ENCODE data around the gene LCP2. TPM values are rescaled to one million over a fixed set of nuclear protein-coding genes. Genes with fewer than 3 reads are reported as not detected.

The LCP2 gene
- total RNA-seq, 1 experiment from 2014 or later = 0.36 TPM

DNA sequence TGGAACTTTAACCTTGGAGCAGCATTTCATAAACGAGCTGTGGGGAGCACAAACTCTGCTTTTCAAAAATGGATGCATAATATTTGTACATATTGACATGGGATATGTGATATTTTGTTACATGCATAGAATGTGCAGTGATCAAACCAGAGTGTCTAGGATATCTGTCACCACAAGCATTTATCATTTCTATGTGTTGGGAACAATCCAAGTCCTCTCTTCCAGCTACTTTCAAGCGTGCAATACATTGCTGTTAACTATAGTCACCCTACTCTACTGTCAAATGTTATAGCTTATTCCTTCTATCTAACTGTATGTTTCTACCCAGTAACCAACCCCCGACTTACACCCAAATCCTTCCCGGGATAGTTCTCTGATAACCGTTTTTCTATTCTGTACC, 79.7 kb downstream of the LCP2 start:
- no peaks in the 10 kb centered on the region for H3K36me3 ChIP-seq (ENCODE audit: control insufficient read depth, insufficient read depth, low read length)

GRCh38 chr5:170216257-170216864, 81.2 kb downstream of the LCP2 start:
- Histone ChIP-seq H3K27me3 (ENCODE audit: control insufficient read depth, insufficient read depth, low read length) (no peaks in the 10 kb centered on the region), H3K36me3 (ENCODE audit: control insufficient read depth, insufficient read depth, low read length) (no peaks in the 10 kb centered on the region), H3K4me3 (ENCODE audit: low read depth in 2 of 2, low read length in 2 of 2) (no peak overlapping the region), H3K4me1 (ENCODE audit: control insufficient read depth, insufficient read depth, low read length) (peaks cover 15% of the 10 kb centered on the region), H3K27ac (ENCODE audit: low read length) (peak overlapping the region; percentile 84; the same call in 1 of the 2 replicates), H3K9me3 (ENCODE audit: control insufficient read depth, insufficient read depth, low read depth, low read length) (no peaks in the 10 kb centered on the region)
- no TSS peak for BruUV-seq (replicated peaks)
- ATAC-seq = peak; percentile 86
- ChIA-PET POLR2A (no interaction called here), CTCF (interaction anchor here (0.5 to 1.1 kb wide), 17 partner anchors 31 to 1856 kb away, joined by 3 to 17 read pairs (median 4); partner anchors contain the start of gene SPDL1)
- in situ Hi-C loops (cut with HindIII; ENCODE audit: low pct_unique_long_range_greater_than_20kb, low sequenced_read_pairs) = no loop called here
- intact Hi-C loops (cut with micrococcal nuclease; ENCODE audit: unreplicated experiment) = loop anchor here (1.0 to 5.0 kb wide), 3 partner anchors 116 to 514 kb away; partner anchors contain the start of gene INSYN2B
- peak; percentile 41 for DNase-seq (ENCODE audit: low read depth, low spot score)
- no peak for TF ChIP-seq REST (IDR thresholded peaks at IDR 0.05; ENCODE audit: insufficient read depth in 1 of 2, low read depth in 2 of 2, low read length in 1 of 2)
- no peak for TF ChIP-seq POLR2AphosphoS5 (IDR thresholded peaks at IDR 0.05; ENCODE audit: low read depth, low read length)
- TF ChIP-seq CTCF (IDR thresholded peaks at IDR 0.05) = peak; percentile 89

More for the DNA sequence above, 79.7 kb downstream of the LCP2 start:
- no TSS peak for BruUV-seq (replicated peaks)
- no peak for DNase-seq (ENCODE audit: low read depth, low spot score)
- in situ Hi-C loops (cut with HindIII; ENCODE audit: low pct_unique_long_range_greater_than_20kb, low sequenced_read_pairs) (no loop called here), intact Hi-C loops (cut with micrococcal nuclease; ENCODE audit: unreplicated experiment) (loop anchor here (2.0 to 5.0 kb wide), 2 partner anchors 237 to 516 kb away; partner anchors contain the start of gene INSYN2B)
- Histone ChIP-seq H3K27me3 (ENCODE audit: control insufficient read depth, insufficient read depth, low read length) (no peaks in the 10 kb centered on the region), H3K4me3 (ENCODE audit: low read depth in 2 of 2, low read length in 2 of 2) (no peak overlapping the region), H3K27ac (ENCODE audit: low read length) (peak overlapping the region; percentile 66; the same call in 1 of the 2 replicates), H3K4me1 (ENCODE audit: control insufficient read depth, insufficient read depth, low read length) (peaks cover 10% of the 10 kb centered on the region), H3K9me3 (ENCODE audit: control insufficient read depth, insufficient read depth, low read depth, low read length) (no peaks in the 10 kb centered on the region)
- TF ChIP-seq SIN3A (IDR thresholded peaks at IDR 0.05; ENCODE audit: borderline replicate concordance, insufficient read depth, low read depth, low read length) (no peak), POLR2AphosphoS5 (IDR thresholded peaks at IDR 0.05; ENCODE audit: low read depth, low read length) (no peak), CTCF (IDR thresholded peaks at IDR 0.05) (no peak), TCF7L2 (IDR thresholded peaks at IDR 0.05; ENCODE audit: low read depth, low read length) (no peak), REST (IDR thresholded peaks at IDR 0.05; ENCODE audit: insufficient read depth in 1 of 2, low read depth in 2 of 2, low read length in 1 of 2) (no peak)
- POLR2A ChIA-PET = no interaction called here
- CTCF ChIA-PET = interaction anchor here (0.6 to 0.9 kb wide), 2 partner anchors 117 to 123 kb away, joined by 3 to 8 read pairs; no protein-coding TSS in a partner anchor
- no peak for ATAC-seq

All from Panc1 (cell line).